Caki2 (cell line): ENCODE results near the gene THAP3. TPM values are rescaled to one million over a fixed set of nuclear protein-coding genes. Genes with fewer than 3 reads are reported as not detected.
"Not testable (repeated sequence)": the region's sequence is repeated elsewhere in the genome, so short reads cannot be mapped to it uniquely, and the experiment has no call there.

Source experiments
- DNase-seq: peaks from one replicate; pipeline ENCODE4 v3.0.0-alpha.2; 2015; ENCODE audit warnings: low read depth
- in situ Hi-C: cut with HindIII; loops from 2 replicates; pipeline ENCODE4 v1.10.0; 2016; ENCODE audit warnings: low sequenced_read_pairs, low pct_unique_long_range_greater_than_20kb, mixed read lengths
- total RNA-seq: library from RNA; depleted of rRNA; stranded (reverse); fragments of >200 nt; shearing (Covaris generic); gene quantifications from 2 replicates; pipeline ENCODE4 v1.2.3, GENCODE V29; 2014; ENCODE audit warnings: low replicate concordance

The THAP3 gene
- total RNA-seq, 1 experiment from 2014 or later, result 32.9 TPM

GRCh38 chr1:6588128-6588892 lies 36.4 kb upstream of the THAP3 start:
- in situ Hi-C loops, result no loop called here
- DNase-seq, result no peak

GRCh38 chr1:6588893-6589520 lies 35.7 kb upstream of the THAP3 start:
- no peak for DNase-seq
- in situ Hi-C loops, result no loop called here

- in situ Hi-C loops, result no loop called here
- no peak for DNase-seq
These were observed 34.6 kb upstream of the THAP3 start for GRCh38 chr1:6590046-6590445.

GRCh38 chr1:6591222-6591621 lies 33.4 kb upstream of the THAP3 start:
- DNase-seq, result no peak
- in situ Hi-C loops, result no loop called here

- DNase-seq, result no peak
- in situ Hi-C loops, result no loop called here
These were observed 33.0 kb upstream of the THAP3 start for GRCh38 chr1:6591644-6592043.

GRCh38 chr1:6592441-6592840 lies 32.2 kb upstream of the THAP3 start:
- no peak for DNase-seq
- in situ Hi-C loops, result no loop called here

DNA sequence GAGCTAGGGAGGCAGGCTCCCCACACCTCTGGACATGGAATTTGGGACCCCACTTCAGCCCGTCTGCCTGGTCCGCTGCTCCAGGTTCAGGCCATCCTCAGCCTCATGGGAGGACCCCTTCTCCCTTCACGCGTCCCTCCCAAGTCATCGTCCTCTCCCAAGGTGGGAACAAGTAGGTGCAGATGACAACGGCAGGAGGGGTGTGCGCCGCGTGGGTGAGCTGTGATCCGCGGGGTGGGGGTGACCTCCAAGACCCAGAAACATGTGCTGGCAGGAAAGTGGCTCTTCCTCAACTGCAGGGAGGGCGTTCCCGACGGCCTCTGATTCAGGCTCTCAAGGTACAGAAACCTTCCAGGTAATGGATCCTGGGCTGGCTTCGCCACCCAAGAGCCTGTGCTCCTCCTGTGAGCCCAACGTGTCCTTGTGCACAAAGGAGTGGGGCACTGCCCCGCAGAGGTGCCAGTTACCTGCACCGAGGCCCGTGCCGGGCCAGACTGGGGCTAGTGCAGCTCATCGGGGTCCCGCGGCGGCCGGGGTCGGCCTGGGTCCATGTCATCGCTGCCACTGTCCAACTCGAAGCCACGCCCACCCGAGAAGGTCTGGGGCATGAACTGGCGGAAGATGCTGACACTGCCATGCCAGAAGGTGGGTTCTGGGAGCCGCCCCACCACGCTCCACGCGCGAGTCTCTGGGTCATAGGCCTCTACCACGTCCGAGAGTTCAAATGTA lies 31.6 kb upstream of the THAP3 start:
- DNase-seq, result no peak
- in situ Hi-C loops, result no loop called here

DNA sequence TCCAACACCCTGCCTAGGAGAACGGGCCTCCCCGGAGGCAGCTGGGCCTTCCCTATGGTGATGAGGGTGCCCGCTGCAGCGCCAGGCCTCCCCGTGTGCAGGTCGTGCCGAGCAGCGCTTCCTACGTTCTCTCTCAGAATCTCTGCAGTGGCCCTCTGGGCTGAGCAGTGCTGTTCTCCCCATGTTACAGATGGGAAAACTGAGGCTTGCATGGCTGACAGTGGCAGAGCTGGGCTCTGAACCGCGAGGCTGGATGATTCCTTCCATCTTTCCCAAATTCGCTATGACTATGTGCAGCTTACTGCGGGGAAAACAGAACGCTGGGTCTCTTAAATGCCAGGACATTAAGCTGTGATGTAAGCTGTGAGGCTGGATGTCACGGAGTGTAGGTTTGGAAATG lies 30.9 kb upstream of the THAP3 start:
- no peak for DNase-seq
- in situ Hi-C loops, result no loop called here

- DNase-seq, result no peak
- in situ Hi-C loops, result no loop called here
These were observed 29.5 kb upstream of the THAP3 start for GRCh38 chr1:6594977-6595740.

DNA sequence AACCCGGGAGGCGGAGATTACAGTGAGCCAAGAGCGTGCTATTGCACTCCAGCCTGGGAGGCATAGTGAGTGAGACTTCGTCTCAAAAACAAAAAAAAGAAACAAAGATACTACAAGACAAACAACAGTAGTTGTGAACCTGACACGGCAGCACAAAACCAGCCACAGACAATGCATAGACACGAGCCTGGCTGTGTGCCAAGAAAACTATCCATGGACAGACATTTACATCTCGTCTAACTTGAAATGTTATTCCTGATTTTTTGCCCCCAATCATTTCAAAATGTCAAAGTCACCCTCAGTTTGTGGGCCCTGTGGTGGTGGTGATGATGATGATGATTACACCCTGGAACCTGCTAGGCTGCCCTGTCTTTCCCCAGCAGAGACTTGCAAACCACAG lies 28.3 kb upstream of the THAP3 start:
- no peak for DNase-seq
- in situ Hi-C loops, result no loop called here

DNA sequence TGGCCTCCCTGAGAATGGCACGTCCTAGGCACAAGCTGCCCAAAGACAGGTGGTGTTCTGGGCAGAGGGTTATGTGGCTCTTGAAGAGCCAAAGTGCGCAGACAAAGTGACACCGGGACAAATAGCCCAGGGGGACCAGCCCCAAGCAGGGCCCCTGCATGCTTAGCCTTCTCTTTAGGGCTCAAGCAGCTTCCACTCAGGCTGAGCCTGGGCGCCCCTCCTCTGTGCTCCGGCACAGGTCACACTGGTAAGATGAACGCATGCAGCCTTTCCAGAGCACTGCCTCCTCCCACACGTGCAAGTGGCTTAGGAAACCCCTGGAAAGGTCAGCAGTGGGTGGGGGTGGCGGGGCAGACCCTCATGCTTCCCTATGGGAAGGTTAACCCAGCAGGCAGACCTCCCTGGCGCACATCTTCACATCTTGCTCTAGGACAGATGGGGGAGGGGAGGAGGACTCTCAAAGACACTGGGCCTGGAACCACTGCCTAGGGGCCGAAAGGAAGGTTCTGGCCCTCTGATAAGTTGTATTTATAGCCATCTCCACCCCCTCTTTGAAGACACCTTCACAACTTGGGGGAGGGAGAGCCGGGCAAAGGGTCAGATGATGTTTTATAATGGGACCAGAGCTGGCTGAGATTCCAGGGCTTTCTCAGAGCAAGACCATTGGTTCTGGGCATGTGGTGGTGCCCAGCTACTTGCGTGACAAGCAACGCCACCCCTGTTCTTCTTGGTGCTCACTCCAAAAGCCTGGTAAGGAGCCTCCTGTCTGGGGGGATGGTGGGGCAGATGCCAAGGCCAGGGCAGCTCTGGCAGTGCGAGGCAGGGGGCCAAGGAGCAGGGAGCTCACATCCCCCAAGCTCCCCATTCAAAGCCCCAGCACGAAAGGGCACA lies 27.5 kb upstream of the THAP3 start:
- DNase-seq, result no peak
- in situ Hi-C loops, result no loop called here

DNA sequence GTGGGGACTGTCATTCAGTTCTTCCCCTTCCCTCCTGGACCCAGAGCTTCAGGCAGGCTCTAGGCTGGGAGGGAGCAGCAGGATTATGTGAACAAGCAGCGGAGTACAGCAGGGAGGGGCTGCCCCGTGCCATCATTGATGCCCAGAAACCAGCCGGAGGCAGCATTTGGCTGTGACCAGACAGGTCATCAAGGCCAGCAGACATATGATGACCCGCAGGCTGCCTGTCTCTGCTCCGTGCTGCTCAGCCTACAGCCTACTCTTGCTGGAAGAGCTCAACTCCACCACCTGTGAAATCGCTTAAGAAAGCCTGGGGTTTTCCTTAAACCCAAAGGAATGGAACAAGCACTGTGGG lies 26.9 kb upstream of the THAP3 start:
- DNase-seq, result no peak
- in situ Hi-C loops, result no loop called here

DNA sequence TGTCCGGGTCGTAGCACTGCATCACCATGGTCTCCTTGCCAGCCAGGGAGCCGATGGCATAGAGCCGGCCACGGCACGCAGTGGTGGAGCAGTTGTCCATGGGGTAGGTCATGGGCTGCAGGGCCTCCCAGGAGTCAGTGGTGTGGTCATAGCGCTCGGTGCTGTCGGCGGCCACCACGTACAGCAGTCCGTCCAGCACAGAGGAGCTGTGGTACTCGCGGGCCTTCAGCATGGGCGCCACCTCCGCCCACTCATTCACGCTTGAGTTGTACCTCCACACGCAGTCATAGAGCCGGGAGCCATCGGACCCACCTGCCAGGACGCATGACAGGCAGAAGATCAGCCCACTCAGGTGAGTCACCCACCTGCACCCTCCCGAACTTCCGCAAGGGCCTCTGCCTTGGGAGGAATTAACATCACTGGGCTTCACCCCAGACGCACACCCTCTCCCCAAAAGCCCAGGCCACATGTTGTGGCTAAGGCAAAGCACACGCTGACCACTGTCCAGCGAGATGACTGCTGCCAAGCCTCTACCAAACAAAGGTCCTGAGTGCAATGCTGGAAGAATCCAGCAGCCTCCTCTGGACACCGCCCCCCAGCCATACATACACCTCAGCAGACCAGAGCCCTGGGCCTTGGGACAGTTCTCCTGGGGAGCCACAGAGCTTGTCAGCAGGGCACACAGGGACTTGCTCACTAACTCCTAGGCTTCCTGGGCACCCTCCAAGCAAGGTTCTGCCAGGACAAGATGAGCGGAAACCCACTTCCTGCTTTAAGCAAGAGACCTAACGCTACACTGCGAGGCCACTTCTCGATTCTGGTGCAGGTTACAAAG lies 25.3 kb upstream of the THAP3 start:
- in situ Hi-C loops, result no loop called here

GRCh38 chr1:6599991-6600390 lies 24.7 kb upstream of the THAP3 start:
- DNase-seq, in situ Hi-C loops: not testable (repeated sequence)

More for the DNA sequence above, 25.3 kb upstream of the THAP3 start:
- peak; percentile 16 for DNase-seq

DNA sequence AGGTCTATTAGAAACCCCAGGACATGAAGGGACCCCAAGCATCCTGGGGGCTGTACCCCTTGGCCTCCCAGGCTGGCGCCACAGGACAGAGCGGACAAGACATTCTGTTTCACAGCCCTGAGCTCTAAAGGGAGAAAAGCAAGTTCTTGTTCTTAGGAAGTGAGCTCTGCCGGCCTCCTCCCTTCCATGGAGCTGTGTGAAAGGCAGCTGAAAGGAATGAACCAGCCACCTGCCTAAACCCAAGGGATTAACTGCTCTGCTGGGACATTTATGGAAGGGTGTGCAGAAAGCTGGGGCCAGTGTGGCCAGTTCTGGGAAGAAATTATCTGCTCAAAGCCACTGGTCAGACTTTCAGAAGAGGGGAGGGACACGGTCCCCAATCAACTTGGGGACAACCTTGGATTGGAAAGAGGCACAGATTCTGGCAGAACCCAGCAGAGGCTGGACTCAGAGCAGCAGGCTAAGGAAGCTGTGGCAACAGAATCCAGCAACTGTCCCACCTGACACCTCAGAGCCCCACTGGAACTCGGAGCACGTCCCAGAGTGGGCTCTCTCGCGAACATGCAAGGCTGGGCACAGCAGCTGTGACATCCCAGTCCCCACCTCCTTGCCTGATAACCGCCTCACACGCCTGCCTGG lies 24.1 kb upstream of the THAP3 start:
- in situ Hi-C loops, result no loop called here
- DNase-seq, result no peak

DNA sequence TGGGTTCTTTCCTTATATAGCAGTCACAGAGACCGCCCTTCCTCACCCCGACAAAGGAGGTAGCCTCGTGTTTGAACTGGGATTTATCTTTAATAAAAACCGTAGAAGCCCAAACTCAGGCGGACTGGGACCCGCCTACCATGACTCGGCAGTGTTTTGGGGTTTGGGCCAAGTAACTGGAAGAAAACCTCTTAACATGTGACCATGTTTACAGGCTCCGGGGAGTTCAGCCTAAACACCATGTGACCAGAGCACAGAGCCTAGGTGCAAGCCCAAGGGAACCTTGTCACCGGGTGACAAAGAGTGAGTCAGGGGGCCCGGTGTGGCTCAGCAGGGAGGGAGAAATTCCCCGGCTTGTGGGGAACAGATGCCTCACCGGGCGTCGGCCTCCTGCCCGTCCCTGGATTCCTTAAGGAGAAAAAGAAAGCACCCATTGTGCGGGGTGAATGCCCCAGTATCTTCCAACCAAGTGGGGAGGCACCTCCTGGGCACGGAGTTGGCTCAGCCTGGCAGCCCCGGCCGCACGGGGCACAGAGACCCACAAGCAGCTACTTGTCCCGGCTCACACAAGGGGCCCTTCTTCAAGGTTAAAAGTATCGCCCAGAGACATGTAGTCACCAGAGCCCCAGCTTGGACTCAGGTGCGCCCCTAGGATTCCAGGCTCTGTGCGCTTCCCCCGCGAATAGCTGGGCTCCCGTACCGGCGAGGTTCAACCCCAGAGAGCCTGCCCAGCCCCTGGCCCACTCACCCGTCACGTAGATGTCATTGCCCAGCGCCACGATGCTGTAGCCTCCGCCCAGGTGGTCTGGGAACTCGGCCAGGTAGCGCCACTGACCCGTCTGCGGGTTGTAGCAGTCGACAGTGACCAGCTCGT lies 23.4 kb upstream of the THAP3 start:
- DNase-seq, result peak; percentile 94
- in situ Hi-C loops, result no loop called here
